ENCODE results near the gene SPATA2L. TPM values are rescaled to one million over a fixed set of nuclear protein-coding genes. Genes with fewer than 3 reads are reported as not detected.

Gene SPATA2L
- total and polyA plus RNA-seq, 2 of the 13 experiments (the other 11 are each of a cell fraction or from before 2014, with no cell fraction given) = 9.1 to 20.7 TPM

- TF ChIP-seq NKX3-1 (CRISPR knock-in tag; IDR thresholded peaks at IDR 0.05) (no peak), ZNF775 (CRISPR knock-in tag; IDR thresholded peaks at IDR 0.05; ENCODE audit: borderline replicate concordance) (no peak), HNRNPLL (IDR thresholded peaks at IDR 0.05; ENCODE audit: low read depth, low read length, poor library complexity, severe bottlenecking) (peak; percentile 3), REPIN1 (CRISPR knock-in tag; IDR thresholded peaks at IDR 0.05; ENCODE audit: borderline replicate concordance, low read depth) (no peak), PREB (CRISPR knock-in tag; IDR thresholded peaks at IDR 0.05) (no peak), DZIP1 (CRISPR knock-in tag; IDR thresholded peaks at IDR 0.05) (0 out of 2 replicates have a peak, but pooled peaks have one; percentile 93), ZNF615 (CRISPR knock-in tag; IDR thresholded peaks at IDR 0.05; ENCODE audit: borderline replicate concordance) (no peak), TARDBP (CRISPR knock-in tag; IDR thresholded peaks at IDR 0.05) (peak; percentile 41; the same call in 1 of the 2 replicates), ZNF160 (CRISPR knock-in tag; IDR thresholded peaks at IDR 0.05) (peak; percentile 55; the same call in 1 of the 2 replicates), ZNF672 (CRISPR knock-in tag; IDR thresholded peaks at IDR 0.05) (no peak; the same call in 1 of the 2 replicates), PRPF4 (IDR thresholded peaks at IDR 0.05; ENCODE audit: low read depth, low read length, poor library complexity, severe bottlenecking) (no peak), ZBTB42 (CRISPR knock-in tag; IDR thresholded peaks at IDR 0.05) (no peak; the same call in 1 of the 2 replicates), KAT8 (CRISPR knock-in tag; IDR thresholded peaks at IDR 0.05) (no peak; the same call in 1 of the 2 replicates), SP2 (CRISPR knock-in tag; IDR thresholded peaks at IDR 0.05) (peak; percentile 15; the same call in 1 of the 2 replicates)
- TF ChIP-seq, protein P1, sequence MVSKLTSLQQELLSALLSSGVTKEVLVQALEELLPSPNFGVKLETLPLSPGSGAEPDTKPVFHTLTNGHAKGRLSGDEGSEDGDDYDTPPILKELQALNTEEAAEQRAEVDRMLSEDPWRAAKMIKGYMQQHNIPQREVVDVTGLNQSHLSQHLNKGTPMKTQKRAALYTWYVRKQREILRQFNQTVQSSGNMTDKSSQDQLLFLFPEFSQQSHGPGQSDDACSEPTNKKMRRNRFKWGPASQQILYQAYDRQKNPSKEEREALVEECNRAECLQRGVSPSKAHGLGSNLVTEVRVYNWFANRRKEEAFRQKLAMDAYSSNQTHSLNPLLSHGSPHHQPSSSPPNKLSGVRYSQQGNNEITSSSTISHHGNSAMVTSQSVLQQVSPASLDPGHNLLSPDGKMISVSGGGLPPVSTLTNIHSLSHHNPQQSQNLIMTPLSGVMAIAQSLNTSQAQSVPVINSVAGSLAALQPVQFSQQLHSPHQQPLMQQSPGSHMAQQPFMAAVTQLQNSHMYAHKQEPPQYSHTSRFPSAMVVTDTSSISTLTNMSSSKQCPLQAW (CRISPR knock-in tag; IDR thresholded peaks at IDR 0.05) = peak; percentile 61; the same call in 1 of the 2 replicates
- TF ChIP-seq, protein P2, sequence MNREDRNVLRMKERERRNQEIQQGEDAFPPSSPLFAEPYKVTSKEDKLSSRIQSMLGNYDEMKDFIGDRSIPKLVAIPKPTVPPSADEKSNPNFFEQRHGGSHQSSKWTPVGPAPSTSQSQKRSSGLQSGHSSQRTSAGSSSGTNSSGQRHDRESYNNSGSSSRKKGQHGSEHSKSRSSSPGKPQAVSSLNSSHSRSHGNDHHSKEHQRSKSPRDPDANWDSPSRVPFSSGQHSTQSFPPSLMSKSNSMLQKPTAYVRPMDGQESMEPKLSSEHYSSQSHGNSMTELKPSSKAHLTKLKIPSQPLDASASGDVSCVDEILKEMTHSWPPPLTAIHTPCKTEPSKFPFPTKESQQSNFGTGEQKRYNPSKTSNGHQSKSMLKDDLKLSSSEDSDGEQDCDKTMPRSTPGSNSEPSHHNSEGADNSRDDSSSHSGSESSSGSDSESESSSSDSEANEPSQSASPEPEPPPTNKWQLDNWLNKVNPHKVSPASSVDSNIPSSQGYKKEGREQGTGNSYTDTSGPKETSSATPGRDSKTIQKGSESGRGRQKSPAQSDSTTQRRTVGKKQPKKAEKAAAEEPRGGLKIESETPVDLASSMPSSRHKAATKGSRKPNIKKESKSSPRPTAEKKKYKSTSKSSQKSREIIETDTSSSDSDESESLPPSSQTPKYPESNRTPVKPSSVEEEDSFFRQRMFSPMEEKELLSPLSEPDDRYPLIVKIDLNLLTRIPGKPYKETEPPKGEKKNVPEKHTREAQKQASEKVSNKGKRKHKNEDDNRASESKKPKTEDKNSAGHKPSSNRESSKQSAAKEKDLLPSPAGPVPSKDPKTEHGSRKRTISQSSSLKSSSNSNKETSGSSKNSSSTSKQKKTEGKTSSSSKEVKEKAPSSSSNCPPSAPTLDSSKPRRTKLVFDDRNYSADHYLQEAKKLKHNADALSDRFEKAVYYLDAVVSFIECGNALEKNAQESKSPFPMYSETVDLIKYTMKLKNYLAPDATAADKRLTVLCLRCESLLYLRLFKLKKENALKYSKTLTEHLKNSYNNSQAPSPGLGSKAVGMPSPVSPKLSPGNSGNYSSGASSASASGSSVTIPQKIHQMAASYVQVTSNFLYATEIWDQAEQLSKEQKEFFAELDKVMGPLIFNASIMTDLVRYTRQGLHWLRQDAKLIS (CRISPR knock-in tag; IDR thresholded peaks at IDR 0.05) = no peak
- TF ChIP-seq, protein P3, sequence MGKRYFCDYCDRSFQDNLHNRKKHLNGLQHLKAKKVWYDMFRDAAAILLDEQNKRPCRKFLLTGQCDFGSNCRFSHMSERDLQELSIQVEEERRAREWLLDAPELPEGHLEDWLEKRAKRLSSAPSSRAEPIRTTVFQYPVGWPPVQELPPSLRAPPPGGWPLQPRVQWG (CRISPR knock-in tag; IDR thresholded peaks at IDR 0.05; ENCODE audit: borderline replicate concordance, low read depth) = no peak
- TF ChIP-seq, protein P4, sequence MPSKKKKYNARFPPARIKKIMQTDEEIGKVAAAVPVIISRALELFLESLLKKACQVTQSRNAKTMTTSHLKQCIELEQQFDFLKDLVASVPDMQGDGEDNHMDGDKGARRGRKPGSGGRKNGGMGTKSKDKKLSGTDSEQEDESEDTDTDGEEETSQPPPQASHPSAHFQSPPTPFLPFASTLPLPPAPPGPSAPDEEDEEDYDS (CRISPR knock-in tag; IDR thresholded peaks at IDR 0.05) = no peak
Observed at GRCh38 chr16:89700649-89701424, 668 bp downstream of the SPATA2L start (continued).
